Fibroblast of villous mesenchyme (primary cell): ENCODE data around the gene OSGIN1. TPM values are rescaled to one million over a fixed set of nuclear protein-coding genes. Genes with fewer than 3 reads are reported as not detected.

Experiments used
- DNase-seq: peaks from one replicate; pipeline ENCODE4 v3.0.0-alpha.2; 2010; ENCODE audit warnings: low read depth
- H3K4me3 ChIP-seq: 2 replicates; pipeline ENCODE4 v1.5.1; 2011; ENCODE audit warnings: low read depth, mild to moderate bottlenecking, low read length
- CTCF ChIP-seq: IDR thresholded peaks from 2 replicates; pipeline ENCODE4 v1.5.1; 2012; ENCODE audit warnings: low read depth, mild to moderate bottlenecking, low read length; ENCODE audit not compliant: insufficient read depth
- total RNA-seq: library from RNA; depleted of rRNA; stranded (reverse); fragments of >200 nt; gene quantifications from 2 replicates; pipeline ENCODE4 v1.2.3, GENCODE V29; 2012

OSGIN1 gene
- total RNA-seq, 1 donor = 6.5 TPM

GRCh38 chr16:83917152-83918120 lies 35.6 kb upstream of the OSGIN1 start:
- no peak overlapping the region for H3K4me3 ChIP-seq
- no peak for TF ChIP-seq CTCF
- no peak for DNase-seq

GRCh38 chr16:83920894-83921491 lies 32.0 kb upstream of the OSGIN1 start:
- no peak overlapping the region for H3K4me3 ChIP-seq
- TF ChIP-seq CTCF = no peak
- no peak for DNase-seq

- DNase-seq = no peak
- H3K4me3 ChIP-seq = no peak overlapping the region
- TF ChIP-seq CTCF = no peak
These were observed 29.3 kb upstream of the OSGIN1 start for GRCh38 chr16:83923581-83924365.

DNA sequence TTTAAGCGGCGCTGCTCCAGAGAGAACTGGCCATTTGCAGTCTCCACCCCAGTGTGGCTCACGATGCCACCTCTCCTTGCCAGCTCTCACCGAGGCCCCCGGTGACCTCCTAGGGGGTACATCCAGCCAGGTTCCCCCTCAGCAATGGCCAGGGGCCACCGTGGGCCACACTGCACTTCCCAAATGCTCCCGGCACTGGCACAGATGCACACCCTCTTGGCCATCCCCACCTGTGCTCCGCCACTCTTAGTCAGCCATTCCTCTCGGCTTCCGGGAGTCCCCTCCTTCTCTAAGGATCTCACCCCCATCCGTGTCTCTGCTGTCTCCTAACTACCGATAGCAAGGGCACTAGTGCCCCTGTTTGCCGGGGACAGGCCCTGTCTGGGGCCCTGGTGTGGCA lies 28.4 kb upstream of the OSGIN1 start:
- no peak for TF ChIP-seq CTCF
- H3K4me3 ChIP-seq = no peak overlapping the region
- no peak for DNase-seq

GRCh38 chr16:83925095-83925905 lies 27.7 kb upstream of the OSGIN1 start:
- DNase-seq = no peak
- no peak for TF ChIP-seq CTCF
- no peak overlapping the region for H3K4me3 ChIP-seq
